ENCODE results near the gene NXT2.

Gene NXT2

DNA sequence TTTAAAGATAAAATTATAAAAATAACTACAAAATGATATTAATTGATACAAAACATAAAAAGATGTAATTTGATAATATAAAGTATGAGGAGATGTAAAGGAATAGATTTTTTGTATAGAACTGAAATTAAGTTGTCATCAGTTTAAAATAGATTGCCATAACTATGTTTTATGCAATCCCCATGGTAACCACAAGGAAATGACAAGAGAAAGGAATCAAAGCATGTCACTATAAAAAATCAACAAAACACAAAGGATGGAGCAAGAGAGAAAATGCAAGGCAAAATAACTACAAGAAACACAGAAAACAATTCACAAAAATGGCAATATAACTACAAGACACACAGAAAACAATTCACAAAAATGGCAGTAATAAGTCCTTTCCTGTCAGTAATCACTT is 27.7 kb upstream of the NXT2 start:
- TF ChIP-seq, protein P1, sequence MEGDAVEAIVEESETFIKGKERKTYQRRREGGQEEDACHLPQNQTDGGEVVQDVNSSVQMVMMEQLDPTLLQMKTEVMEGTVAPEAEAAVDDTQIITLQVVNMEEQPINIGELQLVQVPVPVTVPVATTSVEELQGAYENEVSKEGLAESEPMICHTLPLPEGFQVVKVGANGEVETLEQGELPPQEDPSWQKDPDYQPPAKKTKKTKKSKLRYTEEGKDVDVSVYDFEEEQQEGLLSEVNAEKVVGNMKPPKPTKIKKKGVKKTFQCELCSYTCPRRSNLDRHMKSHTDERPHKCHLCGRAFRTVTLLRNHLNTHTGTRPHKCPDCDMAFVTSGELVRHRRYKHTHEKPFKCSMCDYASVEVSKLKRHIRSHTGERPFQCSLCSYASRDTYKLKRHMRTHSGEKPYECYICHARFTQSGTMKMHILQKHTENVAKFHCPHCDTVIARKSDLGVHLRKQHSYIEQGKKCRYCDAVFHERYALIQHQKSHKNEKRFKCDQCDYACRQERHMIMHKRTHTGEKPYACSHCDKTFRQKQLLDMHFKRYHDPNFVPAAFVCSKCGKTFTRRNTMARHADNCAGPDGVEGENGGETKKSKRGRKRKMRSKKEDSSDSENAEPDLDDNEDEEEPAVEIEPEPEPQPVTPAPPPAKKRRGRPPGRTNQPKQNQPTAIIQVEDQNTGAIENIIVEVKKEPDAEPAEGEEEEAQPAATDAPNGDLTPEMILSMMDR (IDR thresholded peaks at IDR 0.05; ENCODE audit: insufficient read depth, low read length, poor library complexity, severe bottlenecking): no peak
- no peak for DNase-seq (ENCODE audit: extremely low read depth, insufficient read length)
- Histone ChIP-seq H3K4me3 (replicated peaks; ENCODE audit: low read depth, low read length) (no peak overlapping the region), H3K27me3 (replicated peaks; ENCODE audit: control insufficient read depth, insufficient read depth, low read length) (no peaks in the 10 kb centered on the region), H3K36me3 (ENCODE audit: control insufficient read depth, insufficient read depth, low read length) (no peaks in the 10 kb centered on the region)

DNA sequence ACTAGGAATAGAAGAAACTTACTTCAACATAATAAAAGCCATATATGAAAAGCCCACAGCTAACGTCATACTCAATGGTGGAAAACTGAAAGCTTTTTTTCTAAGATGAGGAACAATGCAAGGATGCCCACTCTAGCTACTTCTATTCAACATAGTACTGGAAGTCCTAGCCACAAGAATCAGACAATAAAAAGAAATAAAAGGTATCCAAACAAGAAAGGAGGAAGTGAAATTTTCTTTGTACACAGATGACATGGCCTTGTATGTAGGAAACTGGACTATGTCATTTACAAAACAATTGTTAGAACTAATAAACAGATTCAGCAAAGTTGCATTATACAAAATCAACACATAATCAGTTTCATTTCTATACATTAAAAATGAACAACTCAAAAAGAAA is 25.5 kb upstream of the NXT2 start:
- H3K27me3 ChIP-seq (replicated peaks; ENCODE audit: control insufficient read depth, insufficient read depth, low read length): no peaks in the 10 kb centered on the region
- no peak overlapping the region for H3K4me3 ChIP-seq (replicated peaks; ENCODE audit: low read depth, low read length)
- H3K36me3 ChIP-seq (ENCODE audit: control insufficient read depth, insufficient read depth, low read length): no peaks in the 10 kb centered on the region
- peak; percentile 22 for DNase-seq (ENCODE audit: extremely low read depth, insufficient read length)
- TF ChIP-seq, protein P1 (IDR thresholded peaks at IDR 0.05; ENCODE audit: insufficient read depth, low read length, poor library complexity, severe bottlenecking): no peak

DNA sequence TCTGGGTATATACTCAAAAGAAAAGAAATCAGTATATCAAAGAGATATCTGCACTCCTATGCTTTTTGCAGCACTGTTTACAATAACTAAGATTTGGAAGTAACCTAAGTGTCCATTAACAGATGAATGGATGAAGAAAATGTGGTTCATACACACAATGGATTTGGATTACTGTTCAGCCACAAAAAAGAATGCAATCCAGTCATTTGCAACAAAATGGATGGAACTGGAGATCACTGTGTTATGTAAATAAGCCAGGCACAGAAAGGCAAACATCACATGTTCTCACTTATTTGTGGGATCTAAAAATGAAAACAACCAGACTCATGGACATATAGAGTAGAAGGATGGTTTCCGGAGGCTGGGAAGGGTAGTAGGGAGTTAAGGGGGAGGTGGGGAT is 17.6 kb upstream of the NXT2 start:
- no peak overlapping the region for H3K4me3 ChIP-seq (replicated peaks; ENCODE audit: low read depth, low read length)
- TF ChIP-seq, protein P1 (IDR thresholded peaks at IDR 0.05; ENCODE audit: insufficient read depth, low read length, poor library complexity, severe bottlenecking): no peak
- H3K36me3 ChIP-seq (ENCODE audit: control insufficient read depth, insufficient read depth, low read length): no peaks in the 10 kb centered on the region
- no peaks in the 10 kb centered on the region for H3K27me3 ChIP-seq (replicated peaks; ENCODE audit: control insufficient read depth, insufficient read depth, low read length)
- no peak for DNase-seq (ENCODE audit: extremely low read depth, insufficient read length)

DNA sequence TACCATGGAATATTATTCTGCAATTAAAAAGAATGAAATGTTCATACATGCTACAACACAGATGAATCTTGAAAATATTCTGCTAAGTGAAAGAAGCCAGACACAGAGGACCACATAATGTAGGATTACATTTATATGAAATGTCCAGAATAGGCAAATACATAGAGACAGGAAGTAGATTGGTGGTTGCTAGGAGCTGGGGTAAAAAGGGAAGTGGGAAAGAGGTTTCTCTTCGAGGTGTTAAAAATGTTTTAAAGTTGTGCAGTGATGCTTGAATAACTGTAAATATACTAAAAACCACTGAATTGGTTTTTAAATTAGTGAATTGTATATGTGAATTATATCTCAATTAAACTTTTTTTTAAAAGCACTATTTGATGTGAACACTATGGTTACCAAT is 3.6 kb upstream of the NXT2 start:
- no peak for DNase-seq (ENCODE audit: extremely low read depth, insufficient read length)
- Histone ChIP-seq H3K36me3 (ENCODE audit: control insufficient read depth, insufficient read depth, low read length) (no peaks in the 10 kb centered on the region), H3K4me3 (replicated peaks; ENCODE audit: low read depth, low read length) (no peak overlapping the region), H3K27me3 (replicated peaks; ENCODE audit: control insufficient read depth, insufficient read depth, low read length) (no peaks in the 10 kb centered on the region)
- TF ChIP-seq, protein P1 (IDR thresholded peaks at IDR 0.05; ENCODE audit: insufficient read depth, low read length, poor library complexity, severe bottlenecking): no peak

DNA sequence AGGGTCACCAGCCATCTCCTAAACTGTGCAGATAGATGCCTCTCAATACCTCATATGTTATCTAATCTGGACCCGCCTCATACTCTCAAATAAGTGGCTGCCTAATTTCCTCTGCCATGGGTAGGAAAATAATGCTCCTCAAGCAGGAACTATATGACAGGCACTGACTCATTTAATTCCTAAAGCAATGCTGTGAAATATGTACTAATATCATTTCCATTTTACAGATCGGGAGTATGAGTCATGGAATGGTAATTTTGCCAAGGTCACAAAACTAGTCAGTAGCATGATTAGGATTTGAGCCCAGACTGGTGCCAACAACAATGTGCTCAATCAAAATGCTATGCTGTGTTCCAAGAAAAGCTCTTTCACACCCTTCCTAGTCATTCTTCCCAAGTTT is 3.0 kb upstream of the NXT2 start:
- no peak overlapping the region for H3K4me3 ChIP-seq (replicated peaks; ENCODE audit: low read depth, low read length)
- TF ChIP-seq, protein P1 (IDR thresholded peaks at IDR 0.05; ENCODE audit: insufficient read depth, low read length, poor library complexity, severe bottlenecking): no peak

DNA sequence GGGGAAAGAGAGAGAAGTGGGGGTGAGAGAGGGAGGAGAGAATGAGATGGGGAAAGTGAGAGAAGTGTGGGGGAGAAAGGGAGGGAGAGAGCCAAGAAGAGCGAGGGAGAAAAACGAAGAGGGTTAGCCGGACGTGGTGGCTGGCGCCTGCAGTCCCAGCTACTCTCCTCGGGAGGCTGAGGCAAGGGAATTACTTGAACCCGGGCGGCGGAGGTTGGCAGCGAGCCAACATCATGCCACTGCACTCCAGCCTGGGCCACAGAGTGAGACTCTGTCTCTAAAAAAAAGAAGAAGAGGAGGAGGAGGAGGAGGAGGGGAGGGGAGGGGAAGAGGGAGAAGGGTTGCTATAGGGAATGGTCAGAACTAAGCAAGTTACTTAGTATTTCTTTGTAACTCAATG is 1.7 kb upstream of the NXT2 start:
- no peak overlapping the region for H3K4me3 ChIP-seq (replicated peaks; ENCODE audit: low read depth, low read length)
- H3K36me3 ChIP-seq (ENCODE audit: control insufficient read depth, insufficient read depth, low read length): no peaks in the 10 kb centered on the region
- no peaks in the 10 kb centered on the region for H3K27me3 ChIP-seq (replicated peaks; ENCODE audit: control insufficient read depth, insufficient read depth, low read length)
- DNase-seq (ENCODE audit: extremely low read depth, insufficient read length): no peak
- TF ChIP-seq, protein P1 (IDR thresholded peaks at IDR 0.05; ENCODE audit: insufficient read depth, low read length, poor library complexity, severe bottlenecking): no peak

More for the DNA sequence above, 3.0 kb upstream of the NXT2 start:
- Histone ChIP-seq H3K27me3 (replicated peaks; ENCODE audit: control insufficient read depth, insufficient read depth, low read length) (no peaks in the 10 kb centered on the region), H3K36me3 (ENCODE audit: control insufficient read depth, insufficient read depth, low read length) (no peaks in the 10 kb centered on the region)
- DNase-seq (ENCODE audit: extremely low read depth, insufficient read length): no peak
